WI38 (cell line): ENCODE results near the gene SLC6A9.

Experiments
- H3K4me3 ChIP-seq: 2 replicates; pipeline ENCODE4 v1.5.1; 2011; ENCODE audit warnings: low read depth, mild to moderate bottlenecking, control low read depth, low read length
- CTCF ChIP-seq: IDR thresholded peaks from 2 replicates; pipeline ENCODE4 v1.5.1; 2012; ENCODE audit warnings: low read depth, mild to moderate bottlenecking, control low read depth, low read length

SLC6A9 gene

GRCh38 chr1:44027320-44027719 lies 3.9 kb downstream of the SLC6A9 start:
- TF ChIP-seq CTCF, result no peak
- H3K4me3 ChIP-seq, result no peak overlapping the region

GRCh38 chr1:44025816-44026215 lies 5.4 kb downstream of the SLC6A9 start:
- no peak for TF ChIP-seq CTCF
- H3K4me3 ChIP-seq, result no peak overlapping the region

GRCh38 chr1:44024903-44025525 lies 6.2 kb downstream of the SLC6A9 start:
- TF ChIP-seq CTCF, result no peak
- no peak overlapping the region for H3K4me3 ChIP-seq

- no peak for TF ChIP-seq CTCF
- no peak overlapping the region for H3K4me3 ChIP-seq
Measured at GRCh38 chr1:44024031-44024902, 7.0 kb downstream of the SLC6A9 start.

- TF ChIP-seq CTCF, result no peak
- no peak overlapping the region for H3K4me3 ChIP-seq
Measured at GRCh38 chr1:44021581-44022321, 9.5 kb downstream of the SLC6A9 start.

- no peak overlapping the region for H3K4me3 ChIP-seq
- no peak for TF ChIP-seq CTCF
Measured at GRCh38 chr1:44021156-44021555, 10.1 kb downstream of the SLC6A9 start.
